HG02885 (cell line): ENCODE data around the gene NLN.
A peak's percentile ranks its signal among the peaks of the same experiment; 100 is the strongest.
"Not testable (repeated sequence)": the region's sequence is repeated elsewhere in the genome, so short reads cannot be mapped to it uniquely, and the experiment has no call there.

ENCODE experiments used
- ATAC-seq: cut with Tn5 transposase; IDR thresholded peaks from one replicate; pipeline ENCODE4 v1.9.1; 2021; ENCODE audit warnings: mild to moderate bottlenecking; ENCODE audit not compliant: unreplicated experiment, poor library complexity

Gene NLN

GRCh38 chr5:65730910-65731309 lies 8.9 kb downstream of the NLN start:
- ATAC-seq = no peak

GRCh38 chr5:65732046-65732445 lies 10.0 kb downstream of the NLN start:
- not testable (repeated sequence) for ATAC-seq

- ATAC-seq = not testable (repeated sequence)
Observed at GRCh38 chr5:65734196-65734775, 12.3 kb downstream of the NLN start.

GRCh38 chr5:65734921-65735320 lies 12.9 kb downstream of the NLN start:
- ATAC-seq = no peak

- no peak for ATAC-seq
Observed at GRCh38 chr5:65736011-65736410, 14.0 kb downstream of the NLN start.

- ATAC-seq = no peak
Observed at GRCh38 chr5:65737842-65738241, 15.8 kb downstream of the NLN start.

- ATAC-seq = no peak
Observed at GRCh38 chr5:65738305-65738704, 16.3 kb downstream of the NLN start.

- ATAC-seq = no peak
Observed at GRCh38 chr5:65739162-65739561, 17.2 kb downstream of the NLN start.

- ATAC-seq = peak; percentile 86
Observed at GRCh38 chr5:65742565-65743231, 20.7 kb downstream of the NLN start.

GRCh38 chr5:65749221-65749844 lies 27.3 kb downstream of the NLN start:
- ATAC-seq = no peak

GRCh38 chr5:65749956-65750355 lies 28.0 kb downstream of the NLN start:
- no peak for ATAC-seq

- no peak for ATAC-seq
Observed at GRCh38 chr5:65750938-65751337, 28.9 kb downstream of the NLN start.

GRCh38 chr5:65753189-65753588 lies 31.2 kb downstream of the NLN start:
- no peak for ATAC-seq

GRCh38 chr5:65758546-65759144 lies 36.6 kb downstream of the NLN start:
- ATAC-seq = no peak

- ATAC-seq = no peak
Observed at GRCh38 chr5:65760504-65761275, 38.7 kb downstream of the NLN start.

GRCh38 chr5:65762234-65762633 lies 40.2 kb downstream of the NLN start:
- ATAC-seq = no peak

- ATAC-seq = no peak
Observed at GRCh38 chr5:65765582-65765981, 43.6 kb downstream of the NLN start.

- no peak for ATAC-seq
Observed at GRCh38 chr5:65766175-65766574, 44.2 kb downstream of the NLN start.

GRCh38 chr5:65766781-65767180 lies 44.8 kb downstream of the NLN start:
- ATAC-seq = no peak

- no peak for ATAC-seq
Observed at GRCh38 chr5:65767565-65767964, 45.6 kb downstream of the NLN start.
